ENCODE data around the gene CA10. TPM values are rescaled to one million over a fixed set of nuclear protein-coding genes. Genes with fewer than 3 reads are reported as not detected.

Gene CA10
- total and polyA plus RNA-seq, 2 donors (not counting 1 experiment from before 2014, with no cell fraction given) = not detected

DNA sequence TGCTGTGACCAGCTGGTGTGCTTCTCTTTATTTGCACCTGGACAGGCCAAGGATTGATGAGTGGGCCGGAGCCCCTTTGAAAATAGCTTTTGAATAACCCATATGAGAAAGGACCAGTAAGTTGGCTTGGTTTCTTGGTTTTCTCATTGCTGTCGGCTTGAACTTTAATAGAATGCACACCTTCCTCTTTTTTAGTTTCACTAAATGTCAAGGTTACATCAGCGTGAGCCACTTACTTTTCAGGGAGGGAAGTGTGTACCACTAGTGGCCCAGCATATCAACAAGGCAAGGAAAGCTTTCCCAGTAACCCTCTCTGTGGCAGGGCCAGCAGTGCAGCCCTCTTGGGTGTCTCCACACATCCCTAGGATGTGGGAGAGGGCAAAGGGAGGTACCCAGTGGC is 433.3 kb downstream of the CA10 start:
- Histone ChIP-seq H3K36me3 (replicated peaks in 1 of 2; ENCODE audit: control extremely low read depth in 1 of 2, control insufficient read depth in 1 of 2, extremely low read depth in 1 of 2, insufficient read depth in 2 of 2, low read length in 1 of 2) (no peaks in the 10 kb centered on the region), H4K20me1 (ENCODE audit: control insufficient read depth, insufficient read depth, low read length, poor library complexity, severe bottlenecking) (no peaks in the 10 kb centered on the region), H3K27me3 (replicated peaks in 1 of 4; ENCODE audit: control extremely low read depth in 1 of 4, control insufficient read depth in 3 of 4, insufficient read depth in 4 of 4, low read length in 3 of 4) (no peaks in the 10 kb centered on the region), H2AFZ (ENCODE audit: insufficient read depth, low read depth, low read length, poor library complexity, severe bottlenecking) (no peak overlapping the region), H3K27ac (ENCODE audit: low read length in 2 of 2) (no peak overlapping the region), H3K9ac (ENCODE audit: low read length) (no peak overlapping the region), H3K4me2 (replicated peaks; ENCODE audit: low read depth, low read length, poor library complexity, severe bottlenecking) (no peak overlapping the region), H3K79me2 (ENCODE audit: control insufficient read depth, insufficient read depth, low read length) (no peaks in the 10 kb centered on the region), H3K9me3 (ENCODE audit: control extremely low read depth in 1 of 3, control insufficient read depth in 2 of 3, insufficient read depth in 1 of 3, low read length in 2 of 3) (no peaks in the 10 kb centered on the region), H3K4me1 (ENCODE audit: control insufficient read depth in 2 of 2, insufficient read depth in 2 of 2, low read length in 2 of 2) (no peaks in the 10 kb centered on the region), H3K4me3 (ENCODE audit: control extremely low read depth in 1 of 5, extremely low read depth in 1 of 5, insufficient read depth in 1 of 5, low read depth in 2 of 5, low read length in 4 of 5) (no peak overlapping the region)
- intact Hi-C loops (cut with micrococcal nuclease) = no loop called here
- Mint-ChIP-seq H3K27ac (no peak overlapping the region), H3K27me3 (peaks cover 5% of the 10 kb centered on the region), H3K4me3 (no peak overlapping the region), H3K4me1 (no peaks in the 10 kb centered on the region), H3K9me3 (ENCODE audit: insufficient read depth) (peaks cover 6% of the 10 kb centered on the region)
- ChIA-PET POLR2A (no interaction called here), CTCF (no interaction called here)
- ATAC-seq (ENCODE audit: low read depth) = no peak
- TF ChIP-seq CTCF (IDR thresholded peaks at IDR 0.05) (no peak), EZH2 (IDR thresholded peaks at IDR 0.05; ENCODE audit: borderline replicate concordance, insufficient read depth, low read depth, low read length, poor library complexity, severe bottlenecking) (no peak)
- WGBS (ENCODE audit: insufficient coverage) = 79% methylated on average over 2 of the region's 3 CpGs
- DNase-seq = no peak

GRCh38 chr17:51724043-51724580 is 434.4 kb downstream of the CA10 start:
- intact Hi-C loops (cut with micrococcal nuclease) = no loop called here
- no peaks in the 10 kb centered on the region for H3K4me1 ChIP-seq (ENCODE audit: control insufficient read depth in 2 of 2, insufficient read depth in 2 of 2, low read length in 2 of 2)
- no peak overlapping the region for H3K9ac ChIP-seq (ENCODE audit: low read length)
- no CpG with 5 or more reads among the region's 1 CpG for whole genome bisulfite sequencing (ENCODE audit: insufficient coverage)
- H3K27me3 ChIP-seq (replicated peaks in 1 of 4; ENCODE audit: control extremely low read depth in 1 of 4, control insufficient read depth in 3 of 4, insufficient read depth in 4 of 4, low read length in 3 of 4) = no peaks in the 10 kb centered on the region
- no peaks in the 10 kb centered on the region for H3K36me3 ChIP-seq (replicated peaks in 1 of 2; ENCODE audit: control extremely low read depth in 1 of 2, control insufficient read depth in 1 of 2, extremely low read depth in 1 of 2, insufficient read depth in 2 of 2, low read length in 1 of 2)
- ATAC-seq (ENCODE audit: low read depth) = no peak
- H2AFZ ChIP-seq (ENCODE audit: insufficient read depth, low read depth, low read length, poor library complexity, severe bottlenecking) = no peak overlapping the region
- Mint-ChIP-seq H3K27ac (no peak overlapping the region), H3K9me3 (ENCODE audit: insufficient read depth) (peaks cover 6% of the 10 kb centered on the region), H3K4me3 (no peak overlapping the region), H3K27me3 (peaks cover 4% of the 10 kb centered on the region), H3K4me1 (no peaks in the 10 kb centered on the region)
- H3K4me2 ChIP-seq (replicated peaks; ENCODE audit: low read depth, low read length, poor library complexity, severe bottlenecking) = no peak overlapping the region
- H3K9me3 ChIP-seq (ENCODE audit: control extremely low read depth in 1 of 3, control insufficient read depth in 2 of 3, insufficient read depth in 1 of 3, low read length in 2 of 3) = no peaks in the 10 kb centered on the region
- no peaks in the 10 kb centered on the region for H4K20me1 ChIP-seq (ENCODE audit: control insufficient read depth, insufficient read depth, low read length, poor library complexity, severe bottlenecking)
- ChIA-PET POLR2A (no interaction called here), CTCF (no interaction called here)
- H3K27ac ChIP-seq (ENCODE audit: low read length in 2 of 2) = no peak overlapping the region
- no peaks in the 10 kb centered on the region for H3K79me2 ChIP-seq (ENCODE audit: control insufficient read depth, insufficient read depth, low read length)
- TF ChIP-seq EZH2 (IDR thresholded peaks at IDR 0.05; ENCODE audit: borderline replicate concordance, insufficient read depth, low read depth, low read length, poor library complexity, severe bottlenecking) (no peak), CTCF (IDR thresholded peaks at IDR 0.05) (no peak)
- H3K4me3 ChIP-seq (ENCODE audit: control extremely low read depth in 1 of 5, extremely low read depth in 1 of 5, insufficient read depth in 1 of 5, low read depth in 2 of 5, low read length in 4 of 5) = no peak overlapping the region
- no peak for DNase-seq
